ENCODE results near the gene DNAJC25.

Gene DNAJC25

DNA sequence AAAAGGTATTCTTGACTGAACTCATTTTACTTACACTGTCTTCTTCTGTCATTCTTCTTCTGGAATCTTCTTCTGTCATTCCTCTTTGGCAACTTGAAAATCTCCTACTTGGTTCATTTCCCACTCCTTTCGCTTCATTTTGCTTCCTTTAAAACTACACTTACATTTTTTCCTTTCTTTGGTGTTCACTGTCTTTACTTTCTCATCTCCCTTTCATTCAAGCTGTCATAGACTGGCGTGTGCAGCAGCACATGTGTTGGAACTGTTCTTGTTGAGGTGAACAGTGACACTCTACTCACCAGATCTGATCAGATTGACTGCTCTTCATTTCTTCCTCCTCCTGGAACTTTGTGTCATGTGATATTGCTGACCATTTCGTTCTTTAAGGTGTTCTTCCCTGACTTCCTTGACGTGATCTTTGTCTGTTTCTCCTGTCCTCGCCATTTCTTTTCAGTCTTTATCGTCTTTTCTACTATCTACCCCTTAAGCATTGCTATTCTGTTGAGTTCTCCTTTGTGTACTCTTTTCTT lies 6.4 kb downstream of the DNAJC25 start:
- no peaks in the 10 kb centered on the region for H3K36me3 ChIP-seq (ENCODE audit: insufficient read depth, low read length)
- H3K9ac ChIP-seq (ENCODE audit: low read depth, low read length): no peak overlapping the region
- peaks cover 5% of the 10 kb centered on the region for H3K4me1 ChIP-seq (ENCODE audit: insufficient read depth, low read length)
- peaks cover 11% of the 10 kb centered on the region for H3K9me3 ChIP-seq (ENCODE audit: control insufficient read depth, insufficient read depth, low read length)

DNA sequence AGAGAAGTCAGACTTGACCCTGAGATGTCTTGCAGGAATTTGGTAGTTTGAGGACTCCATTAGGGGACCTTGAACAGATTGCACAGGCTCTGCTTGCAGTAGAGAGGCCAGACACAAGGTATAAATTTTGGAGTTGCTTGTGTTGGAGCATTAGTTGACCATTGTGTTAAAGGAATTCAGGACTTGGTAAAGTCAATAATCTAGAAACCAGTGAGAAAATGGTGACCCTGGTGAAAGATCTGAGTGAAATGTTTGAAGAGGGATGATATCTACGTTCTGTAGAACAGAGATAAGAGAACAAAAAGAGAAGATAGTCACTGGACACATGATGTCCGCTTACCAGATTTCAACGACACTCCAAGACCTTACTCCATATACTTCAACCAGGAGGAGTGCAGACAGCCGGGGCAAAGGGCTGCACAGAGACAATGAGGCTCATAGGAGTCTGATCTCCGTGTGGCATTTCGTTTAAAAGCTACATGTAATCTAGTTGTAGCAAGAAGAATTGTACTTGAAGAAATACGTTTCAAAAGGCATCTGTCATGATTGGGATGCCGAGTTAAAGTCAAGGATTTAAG lies 13.2 kb downstream of the DNAJC25 start:
- H3K36me3 ChIP-seq (ENCODE audit: insufficient read depth, low read length): no peaks in the 10 kb centered on the region; the same call in 1 of the 2 replicates
- peaks cover 5% of the 10 kb centered on the region; the same call in 1 of the 2 replicates for H3K9me3 ChIP-seq (ENCODE audit: control insufficient read depth, insufficient read depth, low read length)
- H3K9ac ChIP-seq (ENCODE audit: low read depth, low read length): no peak overlapping the region
- no peaks in the 10 kb centered on the region for H3K4me1 ChIP-seq (ENCODE audit: insufficient read depth, low read length)

DNA sequence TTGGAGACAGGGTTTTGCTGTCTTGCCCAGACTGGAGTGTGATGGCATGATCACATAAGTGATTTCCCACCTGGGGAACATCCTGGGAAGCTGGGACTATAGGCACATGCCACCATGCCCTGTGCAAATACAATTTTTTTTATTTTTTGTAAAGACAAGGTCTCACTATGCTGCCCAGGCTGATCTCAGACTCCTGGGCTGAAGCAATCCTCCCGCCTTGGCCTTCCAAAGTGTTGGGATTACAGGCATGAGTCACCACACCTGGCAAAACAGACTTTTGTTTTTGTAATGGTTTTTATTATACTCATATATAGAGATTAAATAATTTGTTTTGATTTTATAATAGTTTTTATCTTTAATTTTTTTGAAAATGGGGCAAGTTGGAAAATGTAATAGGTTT lies 14.7 kb downstream of the DNAJC25 start:
- H3K4me1 ChIP-seq (ENCODE audit: insufficient read depth, low read length): no peaks in the 10 kb centered on the region
- H3K9me3 ChIP-seq (ENCODE audit: control insufficient read depth, insufficient read depth, low read length): no peaks in the 10 kb centered on the region
- H3K9ac ChIP-seq (ENCODE audit: low read depth, low read length): no peak overlapping the region
- no peaks in the 10 kb centered on the region; the same call in 1 of the 2 replicates for H3K36me3 ChIP-seq (ENCODE audit: insufficient read depth, low read length)

DNA sequence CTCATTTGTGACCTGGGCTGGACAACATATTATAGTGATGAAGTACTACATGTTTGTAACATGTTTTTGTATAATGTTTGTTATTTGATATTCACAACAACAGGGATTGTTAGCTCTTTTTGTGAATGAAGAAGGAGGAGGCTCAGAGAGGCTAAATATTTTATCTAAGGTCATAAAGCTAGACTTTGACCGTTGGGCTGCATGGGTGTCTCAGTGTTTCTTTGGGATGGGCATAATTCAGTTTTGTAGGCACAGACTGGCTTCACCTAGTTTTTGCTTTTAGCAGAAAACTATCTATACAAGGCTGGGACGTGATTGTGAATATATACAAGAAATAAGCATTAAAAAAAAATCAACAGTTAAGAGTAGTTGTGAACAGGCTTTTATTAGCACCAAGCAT lies 15.3 kb downstream of the DNAJC25 start:
- Histone ChIP-seq H3K9ac (ENCODE audit: low read depth, low read length) (no peak overlapping the region), H3K9me3 (ENCODE audit: control insufficient read depth, insufficient read depth, low read length) (no peaks in the 10 kb centered on the region), H3K36me3 (ENCODE audit: insufficient read depth, low read length) (no peaks in the 10 kb centered on the region; the same call in 1 of the 2 replicates), H3K4me1 (ENCODE audit: insufficient read depth, low read length) (no peaks in the 10 kb centered on the region)

- Histone ChIP-seq H3K36me3 (ENCODE audit: insufficient read depth, low read length) (no peaks in the 10 kb centered on the region; the same call in 1 of the 2 replicates), H3K9ac (ENCODE audit: low read depth, low read length) (no peak overlapping the region), H3K4me1 (ENCODE audit: insufficient read depth, low read length) (no peaks in the 10 kb centered on the region), H3K9me3 (ENCODE audit: control insufficient read depth, insufficient read depth, low read length) (no peaks in the 10 kb centered on the region)
Measured at GRCh38 chr9:111648066-111648465, 16.9 kb downstream of the DNAJC25 start.

DNA sequence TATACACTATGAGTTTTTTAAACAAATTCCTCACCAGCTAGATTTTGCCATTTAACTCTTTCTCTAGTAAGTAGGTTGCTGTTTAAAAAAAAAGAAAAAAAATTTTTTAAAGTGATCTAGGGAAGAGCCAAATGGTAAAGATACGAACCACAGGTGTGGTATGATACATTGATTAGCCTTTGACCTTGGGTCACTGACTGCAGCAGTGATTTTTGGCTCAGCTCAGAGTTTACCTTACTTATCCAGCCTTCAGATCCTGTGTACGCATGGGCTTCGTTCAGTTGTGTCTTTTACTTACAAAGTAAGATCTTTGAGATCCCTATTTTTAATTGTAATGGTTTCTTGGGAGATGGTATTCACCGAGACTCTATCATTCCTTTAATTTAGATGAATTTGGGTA lies 17.9 kb downstream of the DNAJC25 start:
- no peak overlapping the region for H3K9ac ChIP-seq (ENCODE audit: low read depth, low read length)
- no peaks in the 10 kb centered on the region for H3K4me1 ChIP-seq (ENCODE audit: insufficient read depth, low read length)
- H3K36me3 ChIP-seq (ENCODE audit: insufficient read depth, low read length): no peaks in the 10 kb centered on the region; the same call in 1 of the 2 replicates
- H3K9me3 ChIP-seq (ENCODE audit: control insufficient read depth, insufficient read depth, low read length): no peaks in the 10 kb centered on the region

GRCh38 chr9:111657051-111657450 lies 25.9 kb downstream of the DNAJC25 start:
- H3K36me3 ChIP-seq (ENCODE audit: insufficient read depth, low read length): no peaks in the 10 kb centered on the region

GRCh38 chr9:111658943-111659342 lies 27.8 kb downstream of the DNAJC25 start:
- H3K4me1 ChIP-seq (ENCODE audit: insufficient read depth, low read length): peaks cover 7% of the 10 kb centered on the region; the same call in 1 of the 2 replicates
- no peak overlapping the region for H3K9ac ChIP-seq (ENCODE audit: low read depth, low read length)
- no peaks in the 10 kb centered on the region for H3K36me3 ChIP-seq (ENCODE audit: insufficient read depth, low read length)
- no peaks in the 10 kb centered on the region for H3K9me3 ChIP-seq (ENCODE audit: control insufficient read depth, insufficient read depth, low read length)

More at GRCh38 chr9:111657051-111657450, 25.9 kb downstream of the DNAJC25 start:
- Histone ChIP-seq H3K9me3 (ENCODE audit: control insufficient read depth, insufficient read depth, low read length) (no peaks in the 10 kb centered on the region), H3K9ac (ENCODE audit: low read depth, low read length) (no peak overlapping the region), H3K4me1 (ENCODE audit: insufficient read depth, low read length) (no peaks in the 10 kb centered on the region)

DNA sequence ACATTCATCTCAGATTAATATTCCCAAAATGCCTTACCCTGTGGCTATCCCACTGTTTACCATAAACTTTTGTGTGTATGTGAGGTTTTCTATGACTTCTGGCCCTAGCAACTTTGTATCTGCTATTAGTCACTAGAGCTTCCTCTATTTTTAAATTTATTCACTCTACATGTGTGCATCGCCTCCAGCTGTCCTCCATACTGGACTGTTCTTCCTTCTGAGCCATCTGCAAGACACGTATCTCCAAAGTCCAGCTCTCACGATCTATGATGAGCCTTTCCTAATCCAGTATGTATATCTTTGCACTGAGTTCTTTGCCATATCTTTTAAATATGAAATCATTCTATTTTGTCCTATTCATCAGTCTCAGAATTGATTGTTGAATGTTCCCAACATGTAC lies 28.6 kb downstream of the DNAJC25 start:
- Histone ChIP-seq H3K9ac (ENCODE audit: low read depth, low read length) (no peak overlapping the region), H3K36me3 (ENCODE audit: insufficient read depth, low read length) (no peaks in the 10 kb centered on the region), H3K4me1 (ENCODE audit: insufficient read depth, low read length) (peaks cover 7% of the 10 kb centered on the region; the same call in 1 of the 2 replicates), H3K9me3 (ENCODE audit: control insufficient read depth, insufficient read depth, low read length) (no peaks in the 10 kb centered on the region)

DNA sequence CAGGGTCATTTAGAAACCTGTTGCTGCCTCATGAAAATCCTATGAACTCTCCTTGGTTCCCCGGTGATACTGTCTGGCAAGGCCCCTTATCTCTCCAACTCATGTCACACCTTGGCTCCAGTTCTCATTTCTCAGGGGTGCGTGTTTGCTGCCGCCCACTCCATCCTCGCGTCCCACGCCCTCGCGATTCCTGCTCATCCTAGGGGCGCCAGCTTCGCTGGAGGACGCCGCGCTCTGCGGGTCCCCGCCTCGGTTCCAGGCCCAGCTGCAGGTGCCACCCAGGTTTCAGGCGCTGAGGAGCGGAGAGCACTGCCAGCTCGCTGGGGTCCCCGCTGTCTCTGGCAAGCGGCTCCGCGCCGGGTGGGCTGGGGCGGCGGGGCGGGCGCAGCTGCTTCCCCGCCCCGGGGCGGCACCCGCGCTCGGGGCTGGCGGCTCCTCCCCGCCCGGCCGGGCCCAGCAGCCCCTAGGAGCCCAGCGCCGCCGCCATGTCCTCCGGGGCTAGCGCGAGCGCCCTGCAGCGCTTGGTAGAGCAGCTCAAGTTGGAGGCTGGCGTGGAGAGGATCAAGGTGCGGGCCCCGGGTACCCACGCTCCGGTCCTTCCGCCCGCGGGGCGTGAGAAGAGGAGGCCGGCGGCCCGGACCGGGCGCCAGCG lies 30.1 kb downstream of the DNAJC25 start, which contains the start of gene GNG10:
TSS of gene GNG10 (plus strand) at position 456 of the 652 bp plus-strand sequence. CDS start at position 486, 30 bp downstream.
- Histone ChIP-seq H3K36me3 (ENCODE audit: insufficient read depth, low read length) (no peaks in the 10 kb centered on the region), H3K9me3 (ENCODE audit: control insufficient read depth, insufficient read depth, low read length) (no peaks in the 10 kb centered on the region), H3K4me1 (ENCODE audit: insufficient read depth, low read length) (peaks cover 7% of the 10 kb centered on the region; the same call in 1 of the 2 replicates), H3K9ac (ENCODE audit: low read depth, low read length) (peak within 1 kb of the TSS; percentile 67)

GRCh38 chr9:111661802-111662521 lies 30.8 kb downstream of the DNAJC25 start:
- peaks cover 7% of the 10 kb centered on the region; the same call in 1 of the 2 replicates for H3K4me1 ChIP-seq (ENCODE audit: insufficient read depth, low read length)
- no peaks in the 10 kb centered on the region for H3K36me3 ChIP-seq (ENCODE audit: insufficient read depth, low read length)
- H3K9ac ChIP-seq (ENCODE audit: low read depth, low read length): peak overlapping the region; percentile 67
- no peaks in the 10 kb centered on the region for H3K9me3 ChIP-seq (ENCODE audit: control insufficient read depth, insufficient read depth, low read length)

DNA sequence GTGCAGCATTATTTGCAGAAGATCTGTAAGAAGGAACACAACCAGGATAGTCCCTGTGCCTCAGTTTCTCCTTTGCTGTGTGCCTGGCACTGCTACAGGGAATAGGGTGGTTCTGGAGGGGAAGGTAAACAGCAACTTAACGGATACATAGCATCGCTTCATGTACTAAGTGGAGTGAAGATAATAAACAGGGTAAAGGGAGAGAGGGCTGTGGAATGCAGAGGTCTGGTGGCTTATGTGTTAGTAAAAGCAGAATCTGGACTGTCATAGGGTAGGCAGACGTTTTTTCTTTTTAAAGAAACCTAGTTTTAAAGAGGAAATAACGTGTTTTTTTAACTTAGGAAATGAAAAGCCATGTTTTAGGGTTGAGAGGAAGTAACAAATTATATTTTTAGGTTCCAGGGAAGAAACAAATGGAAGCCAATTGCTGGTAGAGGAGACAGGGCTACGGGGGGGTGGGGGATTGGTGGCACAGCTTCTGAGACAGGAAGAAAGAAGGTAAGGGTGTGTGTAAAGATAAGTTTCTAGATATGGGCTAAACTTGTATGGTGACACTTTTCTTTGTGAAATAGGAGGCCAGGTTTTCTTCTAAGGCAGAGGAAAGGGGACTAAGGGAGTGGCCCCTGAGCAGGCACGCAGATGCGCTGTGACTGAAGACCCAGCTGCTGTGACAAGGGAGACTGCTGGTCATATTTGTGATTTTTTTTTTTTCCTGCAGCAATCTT lies 31.6 kb downstream of the DNAJC25 start:
- H3K4me1 ChIP-seq (ENCODE audit: insufficient read depth, low read length): peaks cover 7% of the 10 kb centered on the region; the same call in 1 of the 2 replicates
- H3K9ac ChIP-seq (ENCODE audit: low read depth, low read length): peak overlapping the region; percentile 67; the same call in 1 of the 2 replicates
- no peaks in the 10 kb centered on the region for H3K9me3 ChIP-seq (ENCODE audit: control insufficient read depth, insufficient read depth, low read length)
- no peaks in the 10 kb centered on the region for H3K36me3 ChIP-seq (ENCODE audit: insufficient read depth, low read length)

DNA sequence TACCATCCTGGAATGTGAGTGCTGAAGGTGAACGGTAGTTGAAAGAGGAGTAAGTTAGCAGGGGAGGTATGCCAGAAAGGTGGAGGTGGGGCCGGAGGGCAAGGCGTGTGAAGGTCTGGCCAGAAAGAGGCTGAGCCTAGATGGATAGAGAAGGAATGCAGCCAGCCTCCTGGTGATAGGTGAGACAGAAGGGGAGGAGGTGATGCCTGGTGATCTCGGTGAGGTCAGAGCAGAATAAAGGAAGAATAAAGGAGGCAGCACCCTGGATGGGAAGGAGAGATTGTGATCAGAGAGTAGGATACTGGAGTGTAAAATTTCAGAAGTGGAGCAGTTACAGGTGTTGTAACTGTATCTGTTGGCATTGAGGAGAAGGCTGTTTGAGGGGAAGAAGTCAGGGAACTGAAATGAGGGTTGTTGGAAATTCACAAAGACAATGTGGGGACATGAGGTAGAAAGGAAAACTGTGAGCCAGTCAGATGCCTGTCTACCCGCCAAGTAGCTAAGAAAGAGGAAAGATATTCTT lies 32.2 kb downstream of the DNAJC25 start:
- Histone ChIP-seq H3K36me3 (ENCODE audit: insufficient read depth, low read length) (no peaks in the 10 kb centered on the region), H3K9ac (ENCODE audit: low read depth, low read length) (no peak overlapping the region), H3K4me1 (ENCODE audit: insufficient read depth, low read length) (peaks cover 7% of the 10 kb centered on the region; the same call in 1 of the 2 replicates)

More for the DNA sequence above, 32.2 kb downstream of the DNAJC25 start:
- H3K9me3 ChIP-seq (ENCODE audit: control insufficient read depth, insufficient read depth, low read length): no peaks in the 10 kb centered on the region

Measured in ES-I3 (cell line).